Measurements from ENCODE around the gene DCTPP1. TPM values are rescaled to one million over a fixed set of nuclear protein-coding genes. Genes with fewer than 3 reads are reported as not detected.
A peak's percentile ranks its signal among the peaks of the same experiment; 100 is the strongest.

Gene DCTPP1
- total and polyA plus RNA-seq, 2 of the 13 experiments (the other 11 are each of a cell fraction or from before 2014, with no cell fraction given): 54.8 to 74.4 TPM

- TF ChIP-seq THAP7 (CRISPR knock-in tag; IDR thresholded peaks at IDR 0.05): peak; percentile 77
- no peak for TF ChIP-seq GRHL1 (CRISPR knock-in tag; conservative IDR thresholded peaks at IDR 0.05)
- TF ChIP-seq GABPA (IDR thresholded peaks at IDR 0.05; ENCODE audit: low read depth, low read length): peak; percentile 95
- peak; percentile 85 for TF ChIP-seq GABPA (CRISPR knock-in tag; IDR thresholded peaks at IDR 0.05; ENCODE audit: low read depth)
- TF ChIP-seq ZNF367 (CRISPR knock-in tag; IDR thresholded peaks at IDR 0.05; ENCODE audit: borderline replicate concordance): no peak
- peak; percentile 72; the same call in 1 of the 2 replicates for TF ChIP-seq ZNF788 (CRISPR knock-in tag; IDR thresholded peaks at IDR 0.05; ENCODE audit: borderline replicate concordance)
- TF ChIP-seq ZSCAN9 (CRISPR knock-in tag; IDR thresholded peaks at IDR 0.05; ENCODE audit: borderline replicate concordance): peak; percentile 44; the same call in 1 of the 2 replicates
- TF ChIP-seq ZMYM2 (CRISPR knock-in tag; IDR thresholded peaks at IDR 0.05): no peak; the same call in 1 of the 2 replicates
- TF ChIP-seq KDM3A (CRISPR knock-in tag; IDR thresholded peaks at IDR 0.05; ENCODE audit: low read depth): peak; percentile 28; the same call in 1 of the 2 replicates
- no peak; the same call in none of the 2 replicates for TF ChIP-seq ZNF547 (CRISPR knock-in tag; IDR thresholded peaks at IDR 0.05)
- no peak for TF ChIP-seq TIGD3 (CRISPR knock-in tag; IDR thresholded peaks at IDR 0.05; ENCODE audit: borderline replicate concordance)
- peak; percentile 78 for TF ChIP-seq CTCF (CRISPR knock-in tag; IDR thresholded peaks at IDR 0.05)
- TF ChIP-seq ZNF558 (CRISPR knock-in tag; IDR thresholded peaks at IDR 0.05; ENCODE audit: borderline replicate concordance): peak; percentile 88
- TF ChIP-seq ZNF24 (IDR thresholded peaks at IDR 0.05): peak; percentile 16; the same call in 1 of the 2 replicates
- peak; percentile 58 for TF ChIP-seq KMT2B (CRISPR knock-in tag; IDR thresholded peaks at IDR 0.05)
- TF ChIP-seq ATF5 (CRISPR knock-in tag; IDR thresholded peaks at IDR 0.05; ENCODE audit: low read depth): peak; percentile 82; the same call in 1 of the 2 replicates
- TF ChIP-seq ZNF761 (CRISPR knock-in tag; conservative IDR thresholded peaks at IDR 0.05): peak; percentile 69
Observed at GRCh38 chr16:30395155-30395991, 34.5 kb downstream of the DCTPP1 start, which contains the start of gene ZNF48 (continued).

Data from HepG2 (cell line).